HG02884 (cell line): ENCODE measurements around the gene CCR3.

Experiments
- ATAC-seq: cut with Tn5 transposase; IDR thresholded peaks from one replicate; pipeline ENCODE4 v1.9.1; 2021; ENCODE audit warnings: mild to moderate bottlenecking, moderate library complexity; ENCODE audit not compliant: unreplicated experiment

The CCR3 gene

GRCh38 chr3:46218196-46218709 lies 24.0 kb upstream of the CCR3 start:
- no peak for ATAC-seq

- no peak for ATAC-seq
Observed at GRCh38 chr3:46221391-46221790, 20.9 kb upstream of the CCR3 start.

GRCh38 chr3:46221938-46222337 lies 20.3 kb upstream of the CCR3 start:
- no peak for ATAC-seq

GRCh38 chr3:46222435-46223161 lies 19.7 kb upstream of the CCR3 start:
- ATAC-seq: no peak

- no peak for ATAC-seq
Observed at GRCh38 chr3:46228260-46229242, 13.7 kb upstream of the CCR3 start.

GRCh38 chr3:46231323-46231722 lies 10.9 kb upstream of the CCR3 start:
- ATAC-seq: no peak

GRCh38 chr3:46233194-46233593 lies 9.1 kb upstream of the CCR3 start:
- no peak for ATAC-seq

- no peak for ATAC-seq
Observed at GRCh38 chr3:46235425-46235824, 6.8 kb upstream of the CCR3 start.

- no peak for ATAC-seq
Observed at GRCh38 chr3:46236294-46237054, 5.8 kb upstream of the CCR3 start.

- ATAC-seq: no peak
Observed at GRCh38 chr3:46238386-46238785, 3.9 kb upstream of the CCR3 start.

GRCh38 chr3:46239301-46239938 lies 2.8 kb upstream of the CCR3 start:
- ATAC-seq: no peak

GRCh38 chr3:46239952-46240351 lies 2.3 kb upstream of the CCR3 start:
- ATAC-seq: no peak

GRCh38 chr3:46243560-46243959 lies 1.3 kb downstream of the CCR3 start:
- no peak for ATAC-seq

GRCh38 chr3:46245146-46245545 lies 2.9 kb downstream of the CCR3 start:
- ATAC-seq: no peak

- no peak for ATAC-seq
Observed at GRCh38 chr3:46252980-46253379, 10.7 kb downstream of the CCR3 start.

GRCh38 chr3:46258525-46258924 lies 16.3 kb downstream of the CCR3 start:
- ATAC-seq: no peak

GRCh38 chr3:46261926-46262594 lies 19.8 kb downstream of the CCR3 start:
- ATAC-seq: no peak

- ATAC-seq: no peak
Observed at GRCh38 chr3:46264002-46264401, 21.7 kb downstream of the CCR3 start.

GRCh38 chr3:46266598-46266997 lies 24.3 kb downstream of the CCR3 start:
- ATAC-seq: no peak

GRCh38 chr3:46269556-46269955 lies 27.3 kb downstream of the CCR3 start:
- no peak for ATAC-seq
